SK-N-MC (cell line): Measurements from ENCODE around the gene CBX4.
"Not testable (repeated sequence)": the region's sequence is repeated elsewhere in the genome, so short reads cannot be mapped to it uniquely, and the experiment has no call there.

Experiments used
- DNase-seq: peaks from one replicate; pipeline ENCODE4 v3.0.0-alpha.2; 2011; ENCODE audit warnings: low read depth, low spot score
- H3K27ac ChIP-seq: fragments of 200-600 bp; sonication (generic); 2 replicates; pipeline ENCODE4 v1.5.1; 2016; ENCODE audit warnings: mixed run types
- H3K36me3 ChIP-seq: fragments of 200-600 bp; sonication (generic); 2 replicates; pipeline ENCODE4 v1.6.1; 2017; ENCODE audit warnings: antibody characterized with exemption, low read length, mixed read lengths; ENCODE audit not compliant: insufficient read depth
- H3K4me3 ChIP-seq: fragments of 200-600 bp; sonication (generic); 2 replicates; pipeline ENCODE4 v1.5.1; 2016
- H3K9ac ChIP-seq: fragments of 200-600 bp; sonication (generic); 2 replicates; pipeline ENCODE4 v1.8.0; 2017; ENCODE audit warnings: mixed run types, mixed read lengths; ENCODE audit not compliant: insufficient read length
- H3K9me3 ChIP-seq: fragments of 200-600 bp; sonication (generic); 2 replicates; pipeline ENCODE4 v1.6.1; 2017; ENCODE audit warnings: low read depth, mild to moderate bottlenecking, antibody characterized with exemption, low read length, moderate library complexity, mixed read lengths
- EZH2 ChIP-seq: fragments of 200-600 bp; sonication (generic); IDR thresholded peaks from one replicate; pipeline ENCODE4 v1.6.1; 2017; ENCODE audit warnings: antibody characterized with exemption
- FOXP2 ChIP-seq: optimal IDR thresholded peaks from 2 replicates; pipeline ENCODE3; 2011; ENCODE audit warnings: mild to moderate bottlenecking, moderate library complexity; ENCODE audit not compliant: insufficient read depth; ENCODE audit errors: extremely low read length, control extremely low read depth
- POLR2AphosphoS5 ChIP-seq: IDR thresholded peaks from 2 replicates; pipeline ENCODE4 v1.6.1; 2012; ENCODE audit warnings: mild to moderate bottlenecking, low read depth, low read length, borderline replicate concordance

CBX4 gene

GRCh38 chr17:79862771-79863440 lies 23.7 kb upstream of the CBX4 start:
- H3K9ac ChIP-seq, result no peak overlapping the region
- DNase-seq, result no peak
- TF ChIP-seq FOXP2 (no peak), EZH2 (no peak), POLR2AphosphoS5 (no peak)
- H3K36me3 ChIP-seq, result no peaks in the 10 kb centered on the region
- no peak overlapping the region for H3K4me3 ChIP-seq
- no peaks in the 10 kb centered on the region for H3K9me3 ChIP-seq
- no peak overlapping the region for H3K27ac ChIP-seq

DNA sequence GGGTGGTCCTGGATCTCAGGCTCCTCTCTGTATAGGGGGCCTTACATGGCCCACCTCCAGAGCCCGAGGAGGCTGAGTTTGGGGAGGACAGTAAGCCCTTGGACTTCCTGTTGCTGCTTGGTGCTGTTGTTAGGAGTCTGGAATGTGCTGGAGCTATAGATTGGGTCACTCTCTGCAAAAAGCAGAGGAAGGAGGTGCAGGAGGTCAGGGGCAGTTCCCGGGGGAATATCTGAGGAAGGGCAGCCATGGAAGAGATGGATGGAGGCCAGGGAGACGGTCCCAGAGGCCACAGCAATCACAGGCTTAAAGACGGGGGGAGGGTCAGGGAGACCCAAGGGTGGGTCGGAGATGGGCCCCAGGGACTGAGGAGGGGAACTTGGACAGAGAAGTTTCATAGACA lies 23.0 kb upstream of the CBX4 start:
- Histone ChIP-seq H3K27ac (no peak overlapping the region), H3K4me3 (no peak overlapping the region), H3K36me3 (no peaks in the 10 kb centered on the region), H3K9me3 (no peaks in the 10 kb centered on the region), H3K9ac (no peak overlapping the region)
- no peak for TF ChIP-seq POLR2AphosphoS5
- no peak for TF ChIP-seq EZH2
- no peak for TF ChIP-seq FOXP2
- DNase-seq, result no peak

DNA sequence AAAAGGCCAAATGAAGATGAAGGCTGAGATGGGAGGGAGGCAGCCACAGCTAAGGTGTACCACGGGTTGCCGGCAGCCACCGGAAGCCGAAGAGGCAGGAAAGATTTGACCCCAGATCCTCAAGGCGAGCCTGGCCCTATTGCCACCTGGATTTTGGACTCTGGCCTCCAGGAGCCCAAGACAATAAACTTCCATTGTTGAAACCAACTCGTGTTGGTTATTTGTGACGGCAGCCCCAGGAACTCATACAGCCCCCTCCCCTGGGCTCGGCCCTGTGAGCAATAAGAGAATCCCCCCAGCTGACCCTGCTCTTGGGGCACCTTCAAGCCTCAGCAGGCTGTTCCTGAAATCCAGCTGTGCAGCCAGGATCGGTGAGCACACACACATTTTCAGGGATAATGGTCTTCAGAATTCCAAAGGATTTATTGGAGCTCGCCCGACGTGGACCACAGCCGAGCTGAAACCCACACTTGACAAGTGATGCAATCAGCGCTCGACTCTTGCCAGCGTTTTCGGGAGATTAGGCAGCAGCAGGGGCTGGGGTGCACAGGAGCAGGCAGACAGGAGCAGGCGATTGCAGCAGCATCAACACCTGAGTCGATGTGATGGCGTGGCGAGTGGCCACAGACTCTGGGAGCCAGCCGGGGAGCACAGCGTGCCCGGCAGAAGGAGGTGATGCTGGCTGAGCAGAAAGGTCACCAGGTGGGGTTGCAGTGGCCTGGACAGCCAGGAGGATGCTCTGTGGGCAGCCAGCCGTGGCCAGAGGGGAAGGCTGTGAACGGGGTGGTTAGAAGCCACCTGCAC lies 22.4 kb upstream of the CBX4 start:
- H3K36me3 ChIP-seq, result no peaks in the 10 kb centered on the region
- no peak overlapping the region for H3K9ac ChIP-seq
- H3K27ac ChIP-seq, result no peak overlapping the region
- TF ChIP-seq FOXP2 (no peak), EZH2 (no peak), POLR2AphosphoS5 (no peak)
- DNase-seq, result no peak
- no peaks in the 10 kb centered on the region for H3K9me3 ChIP-seq
- H3K4me3 ChIP-seq, result no peak overlapping the region

DNA sequence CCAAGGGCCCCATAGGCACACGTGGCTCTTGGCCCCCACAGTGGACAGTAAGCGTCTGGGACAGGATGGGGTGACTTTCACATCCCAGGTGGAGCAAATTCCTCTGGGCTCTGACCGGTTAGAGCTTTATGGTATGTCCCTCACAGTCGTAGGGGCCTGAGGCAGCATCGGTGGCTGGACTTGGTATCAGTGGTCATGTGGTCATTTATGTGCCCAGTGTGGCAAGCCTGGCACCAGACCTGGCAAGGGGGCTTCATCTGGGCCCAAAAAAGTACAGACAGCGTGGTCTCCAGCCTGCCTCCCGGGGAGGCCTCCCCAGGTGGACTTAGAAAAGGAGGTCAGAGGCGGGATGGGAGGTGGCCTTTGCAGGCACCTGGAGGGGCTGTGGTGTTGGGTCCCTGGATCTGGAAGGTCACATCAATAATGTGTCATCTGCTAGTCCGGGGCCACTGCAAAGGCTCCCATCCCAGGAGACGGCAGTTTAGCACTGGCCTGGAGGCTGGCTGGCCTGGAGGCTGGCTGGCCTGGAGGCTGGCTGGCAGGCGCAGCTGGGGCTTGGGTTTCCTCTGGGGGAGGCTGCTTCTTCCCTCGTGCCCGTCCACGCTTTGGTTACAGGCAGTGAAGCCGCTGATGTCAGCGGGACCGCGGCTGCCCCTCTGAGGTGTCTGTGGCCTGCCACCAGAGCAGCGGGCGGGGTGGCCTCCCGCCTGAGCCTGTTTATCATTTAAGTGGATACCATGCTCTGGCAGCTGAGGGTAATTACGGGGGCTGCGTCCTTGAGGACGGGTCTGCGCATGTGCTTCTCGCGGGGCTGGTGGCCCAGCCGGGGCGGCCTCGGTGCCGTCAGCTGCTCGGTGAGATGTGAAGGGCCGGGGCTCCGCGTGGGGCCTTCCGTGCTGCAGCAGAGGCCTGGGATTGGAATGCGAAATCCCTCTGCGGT lies 20.7 kb upstream of the CBX4 start:
- no peak for DNase-seq
- TF ChIP-seq POLR2AphosphoS5 (no peak), EZH2 (no peak), FOXP2 (no peak)
- Histone ChIP-seq H3K36me3 (no peaks in the 10 kb centered on the region), H3K27ac (no peak overlapping the region), H3K4me3 (no peak overlapping the region), H3K9ac (no peak overlapping the region), H3K9me3 (no peaks in the 10 kb centered on the region)

GRCh38 chr17:79857095-79857494 lies 17.9 kb upstream of the CBX4 start:
- no peak for DNase-seq
- no peak overlapping the region for H3K9ac ChIP-seq
- TF ChIP-seq EZH2 (no peak), POLR2AphosphoS5 (no peak), FOXP2 (no peak)
- H3K27ac ChIP-seq, result no peak overlapping the region
- H3K36me3 ChIP-seq, result no peaks in the 10 kb centered on the region
- no peak overlapping the region for H3K4me3 ChIP-seq
- no peaks in the 10 kb centered on the region for H3K9me3 ChIP-seq

GRCh38 chr17:79855331-79856124 lies 16.3 kb upstream of the CBX4 start:
- H3K36me3 ChIP-seq, result no peaks in the 10 kb centered on the region
- H3K27ac ChIP-seq, result no peak overlapping the region
- no peaks in the 10 kb centered on the region for H3K9me3 ChIP-seq
- TF ChIP-seq EZH2 (no peak), POLR2AphosphoS5 (no peak), FOXP2 (no peak)
- H3K9ac ChIP-seq, result no peak overlapping the region
- H3K4me3 ChIP-seq, result no peak overlapping the region
- DNase-seq, result no peak

DNA sequence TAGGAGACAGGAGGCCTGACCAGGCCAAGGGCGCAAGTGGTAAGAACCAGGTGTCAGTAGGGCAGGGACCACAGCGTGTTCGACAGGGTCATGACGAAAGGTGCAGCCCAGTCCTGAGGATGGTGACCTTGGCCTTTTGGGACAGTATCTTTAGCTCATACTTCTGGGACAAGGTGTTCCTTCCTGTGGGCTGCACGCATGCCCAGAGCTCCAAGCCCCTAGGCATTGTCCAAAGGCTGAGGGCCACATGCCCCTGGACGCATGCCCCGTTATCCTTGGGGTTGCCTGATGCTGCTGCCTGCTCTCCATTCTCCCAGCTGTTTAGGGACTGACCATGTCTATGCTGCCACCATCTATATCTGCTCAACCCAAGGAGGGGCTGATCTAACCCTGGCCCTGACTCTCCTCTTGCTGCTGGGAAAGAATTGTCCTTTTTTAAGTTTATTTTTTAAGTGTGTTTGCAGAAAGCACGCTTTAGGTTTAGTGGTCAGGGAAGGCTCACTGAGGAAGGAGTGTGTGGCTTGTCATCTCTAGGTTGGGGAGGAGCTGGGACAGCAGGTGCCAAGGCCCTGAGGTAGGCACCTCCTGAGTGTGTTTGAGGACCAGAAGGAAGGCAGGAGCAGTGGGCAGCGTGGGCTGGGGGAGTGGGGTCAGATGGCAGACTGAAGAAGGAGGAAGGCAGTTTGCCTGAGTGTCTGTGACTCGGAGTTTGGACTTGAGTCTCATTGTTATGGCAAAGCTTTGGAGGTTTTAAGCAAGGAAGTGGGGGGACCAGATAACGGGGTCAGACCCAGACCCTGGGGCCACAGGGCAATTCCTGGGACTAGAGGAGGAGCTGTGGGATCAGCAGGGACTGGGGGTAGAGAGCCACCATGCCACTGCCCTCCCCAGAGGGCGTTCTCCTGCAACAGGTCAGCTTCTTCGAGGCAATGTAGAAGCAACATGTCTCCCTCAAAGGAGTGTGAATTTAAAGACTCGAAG lies 15.1 kb upstream of the CBX4 start:
- no peak overlapping the region for H3K27ac ChIP-seq
- H3K9ac ChIP-seq, result no peak overlapping the region
- DNase-seq, result no peak
- TF ChIP-seq FOXP2 (no peak), EZH2 (no peak), POLR2AphosphoS5 (no peak)
- H3K36me3 ChIP-seq, result no peaks in the 10 kb centered on the region
- H3K9me3 ChIP-seq, result no peaks in the 10 kb centered on the region
- no peak overlapping the region for H3K4me3 ChIP-seq

GRCh38 chr17:79853168-79853567 lies 13.9 kb upstream of the CBX4 start:
- H3K9ac ChIP-seq, H3K27ac ChIP-seq, DNase-seq: not testable (repeated sequence)

More at GRCh38 chr17:79853168-79853567, 13.9 kb upstream of the CBX4 start:
- not testable (repeated sequence) for H3K4me3 ChIP-seq, H3K36me3 ChIP-seq, H3K9me3 ChIP-seq
